ENCODE data around the gene FKBP15.
"Not testable (repeated sequence)": the region's sequence is repeated elsewhere in the genome, so short reads cannot be mapped to it uniquely, and the experiment has no call there.

The FKBP15 gene

DNA sequence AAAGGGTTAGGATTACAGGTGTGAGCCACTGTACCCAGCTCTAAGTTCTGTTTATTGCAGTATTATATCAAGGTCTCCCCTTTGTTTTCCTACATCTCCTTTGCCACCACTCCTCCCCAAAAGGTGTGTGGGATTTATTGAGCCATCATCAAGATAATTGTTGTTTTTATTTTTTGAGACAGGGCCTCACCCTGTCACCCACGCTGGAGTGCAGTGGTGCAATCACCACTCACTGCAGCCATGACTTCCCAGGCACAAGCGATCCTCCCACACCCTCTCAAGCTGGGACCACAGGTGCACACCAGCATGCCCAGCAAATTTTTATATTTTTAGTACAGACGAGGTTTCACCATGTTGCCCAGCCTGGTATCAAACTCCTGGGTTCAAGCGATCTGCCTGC lies 24.8 kb upstream of the FKBP15 start:
- H3K4me3 ChIP-seq (ENCODE audit: low read length): no peak overlapping the region
- TF ChIP-seq ZNF274 (IDR thresholded peaks at IDR 0.05; ENCODE audit: low read depth, low read length): no peak

DNA sequence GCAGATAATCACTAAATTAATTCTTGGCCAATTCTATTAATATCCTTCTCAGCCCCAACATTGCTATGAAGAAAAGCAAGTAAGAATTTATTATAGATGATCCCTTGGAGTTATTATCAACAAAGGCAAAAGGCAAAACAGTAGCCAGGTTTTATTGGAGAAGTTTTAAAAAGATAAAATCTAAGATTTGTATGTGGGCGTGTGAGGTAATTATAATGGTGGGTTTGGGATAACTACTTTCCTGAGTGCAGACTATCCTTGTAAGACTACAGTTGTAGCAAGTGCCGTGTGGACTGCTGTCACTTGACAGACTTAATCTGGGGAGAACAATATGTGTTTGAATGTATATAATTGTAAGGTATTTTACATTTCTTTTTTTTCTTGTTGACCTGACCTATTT lies 23.5 kb upstream of the FKBP15 start:
- no peak overlapping the region for H3K4me3 ChIP-seq (ENCODE audit: low read length)
- TF ChIP-seq ZNF274 (IDR thresholded peaks at IDR 0.05; ENCODE audit: low read depth, low read length): no peak

DNA sequence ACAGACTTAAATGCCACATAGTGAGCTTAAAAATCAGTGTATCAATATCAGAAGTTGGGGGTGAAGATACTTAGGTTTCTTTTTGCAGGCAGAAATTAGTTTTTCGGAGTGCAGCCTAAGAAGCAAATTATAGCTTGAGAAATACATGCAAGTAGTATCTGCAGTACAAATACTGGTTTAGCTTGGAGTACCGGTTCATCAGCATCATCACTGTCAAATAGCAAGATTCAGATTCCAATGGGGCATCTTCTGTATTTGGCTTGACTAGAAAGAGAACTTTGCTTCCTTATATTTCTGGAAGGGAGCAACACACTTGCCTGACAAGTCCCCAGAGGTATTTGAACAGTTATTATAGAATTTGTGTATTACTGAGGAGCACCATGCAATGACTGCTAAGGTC lies 20.1 kb upstream of the FKBP15 start:
- no peak overlapping the region for H3K4me3 ChIP-seq (ENCODE audit: low read length)
- no peak for TF ChIP-seq ZNF274 (IDR thresholded peaks at IDR 0.05; ENCODE audit: low read depth, low read length)

DNA sequence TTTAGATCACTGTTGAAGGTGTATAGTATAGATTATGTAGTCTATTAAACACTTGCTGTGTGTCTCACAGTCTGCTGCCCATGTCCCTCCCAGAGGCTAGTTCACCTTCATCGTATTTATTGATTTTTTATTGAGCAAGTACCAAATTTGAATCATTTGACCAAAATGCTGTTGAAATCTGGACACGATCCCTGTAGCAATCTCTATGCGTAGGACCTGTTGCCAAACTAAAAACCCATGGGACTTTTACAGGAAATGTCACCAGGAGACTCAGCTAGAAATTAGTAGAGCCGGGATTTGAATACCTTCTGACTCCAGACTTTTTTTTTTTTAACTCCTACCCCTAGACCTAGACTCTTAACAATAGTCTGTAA lies 17.8 kb upstream of the FKBP15 start:
- TF ChIP-seq ZNF274 (IDR thresholded peaks at IDR 0.05; ENCODE audit: low read depth, low read length): no peak
- H3K4me3 ChIP-seq (ENCODE audit: low read length): no peak overlapping the region

DNA sequence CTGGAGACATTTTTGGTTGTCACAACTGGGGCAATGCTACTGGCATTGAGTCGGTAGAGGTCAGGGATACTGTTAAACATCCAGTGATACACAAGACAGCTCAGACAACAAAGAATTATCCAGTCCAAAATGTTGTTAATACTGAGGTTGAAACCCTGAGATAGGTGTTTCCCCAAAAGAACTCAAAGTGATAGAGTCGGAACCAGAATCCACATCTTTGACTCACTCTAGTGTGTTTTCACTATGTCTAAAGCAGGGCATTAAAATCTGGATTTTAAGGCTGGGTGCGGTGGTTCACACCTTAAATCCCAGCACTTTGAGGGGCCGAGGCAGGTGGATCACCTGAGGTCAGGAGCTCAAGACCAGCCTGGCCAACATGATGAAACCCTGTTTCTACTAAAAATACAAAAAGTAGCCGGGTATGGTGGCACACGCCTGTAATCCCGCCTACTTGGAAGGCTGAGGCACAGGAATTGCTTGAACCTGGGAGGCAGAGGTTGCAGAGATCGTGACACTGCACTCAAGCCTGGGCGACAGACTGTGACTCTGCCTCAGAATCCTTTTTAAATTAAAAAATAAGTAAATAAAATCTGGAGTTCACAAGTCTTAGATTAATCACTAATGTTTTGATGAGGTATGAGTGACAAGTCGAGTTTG lies 17.3 kb upstream of the FKBP15 start:
- TF ChIP-seq ZNF274 (IDR thresholded peaks at IDR 0.05; ENCODE audit: low read depth, low read length): no peak
- H3K4me3 ChIP-seq (ENCODE audit: low read length): no peak overlapping the region

DNA sequence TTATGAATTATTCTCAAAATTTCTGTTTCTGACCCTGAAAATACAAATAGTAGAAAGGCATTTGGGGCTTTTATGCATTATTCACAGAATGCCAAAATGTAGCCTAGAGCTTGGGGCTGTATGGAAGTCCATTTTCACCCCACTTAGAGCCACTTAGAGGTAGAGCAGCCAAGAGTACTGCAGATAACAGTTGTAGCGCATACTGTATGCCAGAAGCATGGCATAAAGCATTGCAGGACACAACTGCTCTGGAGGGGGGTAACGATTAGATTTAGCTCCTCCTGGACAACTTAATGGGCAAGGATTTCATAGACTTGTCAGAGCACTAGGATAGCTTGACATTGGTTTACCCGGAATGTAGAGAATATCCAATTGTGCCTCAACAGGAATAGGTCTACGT lies 15.9 kb upstream of the FKBP15 start:
- no peak for TF ChIP-seq ZNF274 (IDR thresholded peaks at IDR 0.05; ENCODE audit: low read depth, low read length)

DNA sequence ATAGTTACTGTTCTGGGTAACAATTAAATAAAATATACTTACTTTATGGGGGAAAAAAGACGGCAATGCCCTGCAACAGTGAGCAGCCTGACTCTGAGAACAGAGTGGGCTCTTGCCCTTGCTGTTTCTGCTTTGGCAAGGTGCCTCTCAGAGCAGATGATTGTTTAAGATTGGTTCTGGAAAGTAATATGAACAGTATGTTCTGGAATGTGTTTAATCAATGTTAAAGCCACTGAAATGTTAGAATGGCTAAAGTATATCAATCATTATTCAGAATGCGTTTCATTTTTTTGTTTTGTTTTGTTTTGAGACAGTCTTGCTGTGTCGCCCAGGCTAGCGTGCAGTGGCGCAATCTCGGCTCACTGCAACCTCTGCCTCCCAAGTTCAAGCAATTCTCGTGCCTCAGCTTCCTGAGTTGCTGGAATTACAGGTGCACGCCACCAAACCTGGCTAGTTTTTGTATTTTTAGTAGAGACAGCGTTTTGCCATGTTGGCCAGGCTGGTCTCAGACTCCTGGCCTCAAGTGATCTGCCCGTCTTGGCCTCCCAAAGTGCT lies 14.7 kb upstream of the FKBP15 start:
- not testable (repeated sequence) for H3K4me3 ChIP-seq (ENCODE audit: low read length)

More for the DNA sequence above, 15.9 kb upstream of the FKBP15 start:
- no peak overlapping the region for H3K4me3 ChIP-seq (ENCODE audit: low read length)

DNA sequence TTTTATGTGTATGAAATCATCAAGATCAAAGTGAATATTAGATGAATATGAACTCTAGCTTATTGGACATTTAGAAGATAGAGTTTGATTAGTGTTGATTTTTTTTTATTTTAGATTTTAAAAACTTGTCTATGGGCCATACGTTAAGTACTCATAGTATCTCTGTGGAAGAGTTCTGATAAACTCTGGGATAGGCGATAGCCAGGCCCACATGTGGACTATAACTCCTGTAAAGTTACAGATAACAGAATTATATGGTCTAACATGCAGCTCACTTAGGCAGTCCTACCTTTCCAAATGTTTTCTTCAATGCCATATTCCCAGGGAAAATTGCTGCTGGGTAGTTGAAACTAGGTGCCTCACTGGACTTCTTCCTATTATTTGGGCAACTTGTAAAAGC lies 10.6 kb upstream of the FKBP15 start:
- no peak for TF ChIP-seq ZNF274 (IDR thresholded peaks at IDR 0.05; ENCODE audit: low read depth, low read length)
- H3K4me3 ChIP-seq (ENCODE audit: low read length): no peak overlapping the region

DNA sequence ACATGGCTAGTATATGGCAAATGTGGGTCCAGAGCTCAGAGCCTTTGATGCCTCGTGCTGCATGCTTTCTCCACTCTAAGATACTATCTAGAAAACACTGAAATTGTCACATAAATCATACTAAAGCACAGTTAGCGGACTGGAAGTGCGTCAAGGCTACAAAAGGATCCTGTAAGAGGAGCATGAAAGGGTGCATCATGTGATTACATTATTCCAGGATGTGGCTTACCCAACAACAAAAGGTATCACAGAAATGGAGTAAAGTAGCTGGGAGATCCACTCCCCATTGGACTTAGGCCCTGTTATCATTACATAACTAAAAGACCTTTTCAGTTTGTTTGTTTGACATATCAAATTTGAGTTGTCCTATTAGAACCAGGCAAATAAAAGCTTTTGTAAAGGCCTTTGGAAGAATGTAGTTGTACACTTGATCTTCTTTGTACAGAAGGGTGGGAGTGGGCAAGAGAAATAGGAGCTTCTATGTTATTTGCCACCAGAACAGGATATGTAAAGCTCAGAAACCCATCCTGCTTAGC lies 7.1 kb upstream of the FKBP15 start:
- H3K4me3 ChIP-seq (ENCODE audit: low read length): no peak overlapping the region
- no peak for TF ChIP-seq ZNF274 (IDR thresholded peaks at IDR 0.05; ENCODE audit: low read depth, low read length)

DNA sequence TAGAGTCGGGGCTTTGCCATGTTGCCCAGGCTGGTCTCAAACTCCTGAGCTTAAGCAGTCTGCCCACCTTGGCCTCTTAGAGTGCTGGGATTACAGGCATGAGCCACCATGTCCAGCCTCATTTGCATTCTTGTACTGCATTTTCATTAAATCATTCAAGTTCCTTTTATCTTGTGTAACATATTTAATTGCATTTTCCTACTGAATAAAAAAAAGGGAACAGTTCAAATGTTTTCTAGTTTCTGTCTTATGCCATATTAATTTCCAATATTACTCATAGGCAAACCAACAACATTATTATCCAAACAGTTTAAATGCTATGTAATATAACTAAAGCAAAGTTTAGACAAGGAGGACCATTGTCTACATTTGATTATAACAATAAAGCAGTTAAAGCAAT lies 6.4 kb upstream of the FKBP15 start:
- H3K4me3 ChIP-seq (ENCODE audit: low read length): no peak overlapping the region
- no peak for TF ChIP-seq ZNF274 (IDR thresholded peaks at IDR 0.05; ENCODE audit: low read depth, low read length)

DNA sequence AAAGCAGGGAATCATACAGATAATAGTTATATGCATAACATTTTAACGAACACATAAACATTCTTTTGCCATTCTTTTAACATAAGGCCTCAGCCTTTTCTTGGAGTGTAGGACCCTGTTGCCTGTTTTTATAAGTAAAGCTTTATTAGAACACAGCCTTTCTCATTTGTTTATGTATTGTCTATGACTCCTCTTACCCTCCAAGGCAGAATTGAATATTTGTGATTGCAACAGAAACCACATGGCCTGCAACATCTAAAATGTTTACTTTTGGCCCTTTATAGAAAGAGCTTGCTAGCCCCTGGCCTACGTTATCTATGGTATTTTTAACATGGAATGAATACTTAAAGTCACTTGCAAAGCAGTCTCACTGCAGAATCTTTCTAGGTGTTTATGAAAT lies 2.9 kb upstream of the FKBP15 start:
- TF ChIP-seq ZNF274 (IDR thresholded peaks at IDR 0.05; ENCODE audit: low read depth, low read length): no peak
- no peak overlapping the region for H3K4me3 ChIP-seq (ENCODE audit: low read length)

DNA sequence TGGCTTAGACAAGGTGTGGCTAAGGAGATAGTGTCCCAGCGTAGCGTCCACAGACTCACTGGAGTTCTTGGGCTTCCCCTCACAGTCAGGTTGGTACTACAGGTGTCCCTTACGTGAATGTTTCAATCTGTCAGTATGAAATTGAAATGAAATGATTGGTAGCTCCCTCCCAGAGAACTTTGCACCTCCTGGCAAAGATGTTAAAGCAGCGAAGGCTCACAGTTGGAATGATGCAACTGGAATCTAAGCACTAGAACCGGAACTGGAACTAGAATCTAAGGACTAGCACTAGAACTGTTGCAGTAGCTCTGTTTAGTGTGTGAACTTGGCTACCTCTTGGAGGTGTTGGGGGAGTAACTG lies 1.4 kb upstream of the FKBP15 start:
- peak overlapping the region; percentile 92 for H3K4me3 ChIP-seq (ENCODE audit: low read length)
- TF ChIP-seq ZNF274 (IDR thresholded peaks at IDR 0.05; ENCODE audit: low read depth, low read length): no peak

DNA sequence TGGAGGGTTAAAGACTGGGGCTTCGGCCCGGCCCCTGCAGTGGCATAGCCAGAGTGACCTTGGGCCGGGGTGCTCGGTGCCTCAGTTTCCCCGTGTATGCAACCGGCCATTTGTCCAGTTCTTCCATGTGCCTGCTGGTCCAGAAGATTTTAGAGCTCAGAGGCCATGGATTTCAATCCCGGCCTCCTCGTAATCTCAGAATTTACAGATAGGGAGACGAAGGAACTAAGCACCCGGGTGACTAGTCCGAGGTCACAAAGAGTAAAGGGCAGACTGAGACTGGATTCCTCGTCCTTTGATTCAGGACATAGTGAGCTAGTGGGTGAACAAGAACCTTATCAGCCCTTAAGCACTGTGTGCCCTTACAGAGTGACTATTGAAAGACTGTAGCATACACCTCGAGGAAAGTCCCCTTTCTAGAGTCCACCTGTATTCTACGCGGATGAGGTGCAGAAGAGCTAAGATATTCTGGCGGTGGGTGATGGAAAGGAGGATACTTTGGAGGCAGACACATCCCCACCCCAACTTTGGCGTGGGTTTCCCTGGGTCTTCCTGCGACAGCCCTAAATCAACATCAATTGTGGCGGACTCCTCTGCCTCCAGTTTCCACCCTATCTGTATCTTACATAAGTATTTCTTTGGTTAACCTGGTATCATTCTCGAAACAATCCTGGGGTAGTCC lies 864 bp upstream of the FKBP15 start:
- H3K4me3 ChIP-seq (ENCODE audit: low read length): peak overlapping the region; percentile 92
- no peak for TF ChIP-seq ZNF274 (IDR thresholded peaks at IDR 0.05; ENCODE audit: low read depth, low read length)

DNA sequence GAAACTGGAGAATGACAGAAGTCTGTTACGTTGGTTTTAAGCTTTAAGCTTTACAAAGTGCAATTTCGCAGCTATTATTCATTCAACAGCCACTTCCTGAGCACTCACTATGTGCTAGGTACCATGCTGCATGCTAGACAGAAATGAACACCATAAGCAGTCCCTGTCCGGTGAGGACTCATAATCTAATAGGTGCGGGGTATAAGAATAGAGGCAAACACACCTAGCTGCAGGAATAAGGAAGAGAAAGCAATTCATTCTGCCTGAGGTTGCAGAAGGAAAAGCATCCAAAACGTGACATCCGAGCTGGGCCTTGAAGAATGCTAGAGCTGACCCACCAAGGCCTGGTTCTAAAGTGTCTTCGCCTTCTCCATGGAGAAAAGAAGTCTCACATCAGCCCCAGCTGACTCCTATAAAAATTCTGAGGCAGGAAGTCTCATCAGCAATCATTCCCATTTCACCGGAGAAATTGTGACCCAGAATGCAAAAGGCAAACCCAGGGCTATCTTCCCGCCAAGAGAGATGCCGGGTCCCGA lies 542 bp downstream of the FKBP15 start:
- no peak for TF ChIP-seq ZNF274 (IDR thresholded peaks at IDR 0.05; ENCODE audit: low read depth, low read length)
- peak overlapping the region; percentile 96 for H3K4me3 ChIP-seq (ENCODE audit: low read length)

DNA sequence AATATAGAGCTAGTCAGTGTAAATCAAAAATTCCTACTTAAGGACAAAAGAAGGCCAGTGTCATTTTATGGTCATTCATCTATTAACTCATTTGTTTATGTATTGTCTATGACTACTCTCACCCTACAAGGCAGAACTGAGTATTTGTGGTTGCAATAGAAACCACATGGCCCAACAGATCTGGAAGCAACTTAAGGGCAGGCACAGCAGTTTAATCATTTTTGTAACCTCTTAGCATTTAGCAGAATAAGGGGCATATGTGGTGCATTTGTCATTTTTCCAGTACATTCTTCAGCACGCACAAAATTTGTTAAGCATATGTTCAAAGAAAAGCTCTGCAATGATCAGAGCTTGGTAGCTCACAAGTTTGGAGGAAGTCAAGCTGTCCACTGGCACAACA lies 1.1 kb downstream of the FKBP15 start:
- no peak for TF ChIP-seq ZNF274 (IDR thresholded peaks at IDR 0.05; ENCODE audit: low read depth, low read length)
- peak overlapping the region; percentile 96 for H3K4me3 ChIP-seq (ENCODE audit: low read length)

Measured in GM08714 (cell line).